ENCODE data around the gene HEXD. TPM values are rescaled to one million over a fixed set of nuclear protein-coding genes. Genes with fewer than 3 reads are reported as not detected.
A peak's percentile ranks its signal among the peaks of the same experiment; 100 is the strongest.

HEXD gene
- total RNA-seq, 4 donors from 2014 or later, result 15.7 to 27.1 (median 20.6) TPM

DNA sequence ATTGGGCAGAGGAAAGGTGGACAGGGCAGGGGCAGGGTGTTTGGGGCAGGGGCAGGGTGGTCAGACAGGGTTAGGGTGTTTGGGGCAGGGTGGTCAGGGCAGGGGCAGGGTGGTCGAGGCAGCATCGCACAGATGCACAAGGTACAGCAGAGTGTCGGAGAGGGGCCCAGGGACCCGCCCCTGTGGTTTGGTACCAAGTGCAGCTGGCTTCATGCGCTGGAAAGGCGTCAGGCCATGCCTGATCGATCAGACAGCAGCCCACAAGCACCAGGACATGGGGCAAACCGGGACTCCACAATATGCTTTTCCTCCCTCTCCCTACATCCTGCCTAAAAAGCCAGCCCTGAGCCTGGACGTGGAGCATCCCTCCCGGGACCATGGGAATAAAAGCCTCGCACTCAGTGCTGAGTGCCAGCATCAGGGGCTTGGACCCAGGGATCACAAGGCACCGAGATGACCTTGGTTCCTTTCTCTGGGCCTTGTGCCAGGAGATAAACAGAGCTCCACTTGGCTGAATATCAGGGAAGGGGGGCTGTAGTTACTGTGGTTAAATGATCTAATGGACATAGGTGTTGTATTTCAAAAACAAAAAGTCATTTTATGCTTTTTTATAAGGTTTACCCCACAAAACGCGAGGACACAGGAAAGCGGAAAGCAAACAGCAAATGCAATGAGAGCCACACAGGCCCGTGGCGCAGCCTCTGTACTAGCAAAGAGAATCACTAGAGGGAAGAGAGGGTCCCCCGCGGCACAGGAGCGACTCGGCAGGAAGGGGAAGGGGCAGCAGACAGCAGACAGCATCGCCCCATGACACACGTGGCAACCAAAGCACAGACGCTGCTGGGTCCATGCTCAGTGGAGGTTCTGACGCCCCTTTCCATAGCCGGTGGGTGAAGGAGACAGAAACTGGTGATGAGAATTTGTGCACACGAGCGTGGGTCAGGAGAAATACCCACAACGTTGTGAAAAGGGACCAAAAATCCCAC is 5.3 kb upstream of the HEXD start:
- Histone ChIP-seq H3K4me3 (no peak overlapping the region), H3K36me3 (peaks cover 0 to 42% (median 19%) of the 10 kb centered on the region in 4 donors), H3K27me3 (no peaks in the 10 kb centered on the region), H3K9me3 (no peaks in the 10 kb centered on the region), H3K27ac (replicated peaks in 1 of 4) (no peak overlapping the region), H3K4me1 (peaks cover 9 to 18% (median 14%) of the 10 kb centered on the region in 4 donors)
- no peak for DNase-seq (ENCODE audit: extremely low spot score)
- intact Hi-C loops (cut with DNase I), result no loop called here
- TF ChIP-seq POLR2A (IDR thresholded peaks at IDR 0.05; ENCODE audit: low read depth) (no peak), POLR2AphosphoS5 (IDR thresholded peaks at IDR 0.05) (no peak), EP300 (IDR thresholded peaks at IDR 0.05) (no peak)
- TF ChIP-seq, protein P1, sequence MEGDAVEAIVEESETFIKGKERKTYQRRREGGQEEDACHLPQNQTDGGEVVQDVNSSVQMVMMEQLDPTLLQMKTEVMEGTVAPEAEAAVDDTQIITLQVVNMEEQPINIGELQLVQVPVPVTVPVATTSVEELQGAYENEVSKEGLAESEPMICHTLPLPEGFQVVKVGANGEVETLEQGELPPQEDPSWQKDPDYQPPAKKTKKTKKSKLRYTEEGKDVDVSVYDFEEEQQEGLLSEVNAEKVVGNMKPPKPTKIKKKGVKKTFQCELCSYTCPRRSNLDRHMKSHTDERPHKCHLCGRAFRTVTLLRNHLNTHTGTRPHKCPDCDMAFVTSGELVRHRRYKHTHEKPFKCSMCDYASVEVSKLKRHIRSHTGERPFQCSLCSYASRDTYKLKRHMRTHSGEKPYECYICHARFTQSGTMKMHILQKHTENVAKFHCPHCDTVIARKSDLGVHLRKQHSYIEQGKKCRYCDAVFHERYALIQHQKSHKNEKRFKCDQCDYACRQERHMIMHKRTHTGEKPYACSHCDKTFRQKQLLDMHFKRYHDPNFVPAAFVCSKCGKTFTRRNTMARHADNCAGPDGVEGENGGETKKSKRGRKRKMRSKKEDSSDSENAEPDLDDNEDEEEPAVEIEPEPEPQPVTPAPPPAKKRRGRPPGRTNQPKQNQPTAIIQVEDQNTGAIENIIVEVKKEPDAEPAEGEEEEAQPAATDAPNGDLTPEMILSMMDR (IDR thresholded peaks at IDR 0.05), result no peak
- 85% methylated on average over 29 of the region's 29 CpGs for WGBS

DNA sequence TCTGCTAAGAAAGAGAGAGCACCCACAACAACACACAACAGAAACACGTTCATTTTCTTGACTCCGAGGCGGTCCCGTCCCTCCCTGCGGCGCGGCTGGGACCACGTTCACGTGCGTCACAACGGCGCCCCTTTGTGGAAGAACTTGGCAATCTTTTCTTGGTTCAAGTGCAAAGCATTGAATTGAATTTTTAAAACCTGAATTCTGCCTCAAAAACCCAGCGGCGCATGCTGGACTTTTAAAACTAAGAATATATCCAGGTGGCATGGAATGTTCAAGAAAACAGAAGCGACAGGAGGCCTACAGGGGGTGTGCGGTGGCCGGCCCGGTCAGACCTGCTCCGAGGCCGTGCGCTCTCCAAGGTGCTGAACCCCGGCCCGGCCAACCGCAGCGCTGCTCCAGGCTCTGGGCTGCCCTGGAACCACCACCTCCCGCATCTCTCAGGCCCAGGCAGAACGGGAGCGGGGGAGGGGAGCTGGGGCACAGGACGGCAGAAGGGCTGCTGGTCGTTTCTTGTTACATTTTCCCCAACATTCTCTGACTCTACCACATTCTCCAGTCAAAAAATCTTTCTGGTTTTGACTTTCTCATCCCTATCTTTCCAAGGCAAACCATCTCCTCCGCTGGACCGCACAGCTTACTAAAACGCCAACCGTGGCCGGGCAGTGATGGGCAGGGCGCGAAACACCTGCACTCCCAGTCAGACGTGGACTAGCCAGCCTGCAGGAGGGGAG is 3.4 kb upstream of the HEXD start:
- Histone ChIP-seq H3K4me1 (peaks cover 19 to 31% (median 27%) of the 10 kb centered on the region in 4 donors), H3K9me3 (no peaks in the 10 kb centered on the region), H3K36me3 (peaks cover 0 to 25% (median 9%) of the 10 kb centered on the region in 4 donors), H3K27ac (replicated peaks in 1 of 4) (no peak overlapping the region), H3K27me3 (no peaks in the 10 kb centered on the region), H3K4me3 (peak overlapping the region in 2 of 4 donors; percentile 7 to 12)
- 34% methylated on average over 26 of the region's 38 CpGs for WGBS
- intact Hi-C loops (cut with DNase I), result loop anchor here (2.0 kb wide), 1 partner anchor 62 kb away; no protein-coding TSS in a partner anchor
- DNase-seq (ENCODE audit: extremely low spot score), result no peak
- TF ChIP-seq EP300 (IDR thresholded peaks at IDR 0.05), result no peak
- TF ChIP-seq POLR2AphosphoS5 (IDR thresholded peaks at IDR 0.05), result peak in 1 of 2 donors; percentile 20
- no peak for TF ChIP-seq POLR2A (IDR thresholded peaks at IDR 0.05; ENCODE audit: low read depth)
- TF ChIP-seq, protein P1 (IDR thresholded peaks at IDR 0.05), result peak; percentile 57 to 78 (median 63)

DNA sequence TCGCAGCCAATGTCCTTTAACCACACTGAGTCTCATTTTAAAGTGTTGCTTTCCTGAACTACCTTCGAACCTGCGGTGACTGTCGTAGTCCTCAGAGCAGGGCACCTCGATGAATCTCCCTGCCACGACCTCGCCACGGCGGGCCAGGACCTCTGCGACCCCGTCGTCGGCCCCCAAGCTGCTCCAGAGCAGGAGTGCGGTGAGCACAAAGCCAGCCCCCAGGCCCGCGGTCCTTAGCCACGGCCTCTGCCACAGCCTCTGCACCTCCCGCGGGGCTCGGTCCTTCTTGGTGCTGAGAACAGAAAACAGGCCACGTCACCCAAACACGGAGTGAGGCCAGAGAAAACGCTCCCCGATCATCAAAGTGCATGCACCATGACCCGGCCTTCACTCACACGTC is 2.8 kb upstream of the HEXD start:
- Histone ChIP-seq H3K4me3 (no peak overlapping the region), H3K27ac (replicated peaks in 1 of 4) (no peak overlapping the region), H3K9me3 (no peaks in the 10 kb centered on the region), H3K36me3 (peaks cover 0 to 23% (median 9%) of the 10 kb centered on the region in 4 donors), H3K27me3 (no peaks in the 10 kb centered on the region), H3K4me1 (peaks cover 19 to 33% (median 27%) of the 10 kb centered on the region in 4 donors)
- 88% methylated on average over 12 of the region's 26 CpGs for WGBS
- intact Hi-C loops (cut with DNase I), result loop anchor here (2.0 kb wide), 1 partner anchor 63 kb away; no protein-coding TSS in a partner anchor
- TF ChIP-seq EP300 (IDR thresholded peaks at IDR 0.05) (no peak), POLR2A (IDR thresholded peaks at IDR 0.05; ENCODE audit: low read depth) (no peak), POLR2AphosphoS5 (IDR thresholded peaks at IDR 0.05) (no peak)
- TF ChIP-seq, protein P1 (IDR thresholded peaks at IDR 0.05), result no peak
- no peak for DNase-seq (ENCODE audit: extremely low spot score)

DNA sequence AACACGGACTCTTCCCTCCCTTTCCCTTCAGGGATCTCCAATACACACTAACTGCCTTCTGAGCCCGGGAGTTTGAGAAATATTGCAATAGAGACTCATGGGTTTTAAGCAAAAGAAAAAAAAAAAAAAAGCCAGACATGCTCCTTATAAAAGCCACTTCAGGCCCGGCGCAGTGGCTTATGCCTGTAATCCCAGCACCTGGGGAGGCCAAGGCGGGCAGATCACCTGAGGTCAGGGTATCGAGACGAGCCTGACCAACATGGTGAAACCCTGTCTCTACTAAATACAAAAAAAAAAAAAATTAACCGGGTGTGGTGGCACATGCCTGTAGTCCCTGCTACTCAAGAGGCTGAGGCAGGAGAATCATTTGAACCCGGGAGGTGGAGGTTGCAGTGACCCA is 2.4 kb upstream of the HEXD start:
- Histone ChIP-seq H3K27ac (replicated peaks in 1 of 4) (no peak overlapping the region), H3K27me3 (no peaks in the 10 kb centered on the region), H3K36me3 (peaks cover 0 to 26% (median 12%) of the 10 kb centered on the region in 4 donors), H3K9me3 (no peaks in the 10 kb centered on the region), H3K4me1 (peaks cover 19 to 33% (median 27%) of the 10 kb centered on the region in 4 donors), H3K4me3 (no peak overlapping the region)
- WGBS, result 95% methylated on average over 9 of the region's 9 CpGs
- intact Hi-C loops (cut with DNase I), result loop anchor here (2.0 kb wide), 1 partner anchor 63 kb away; no protein-coding TSS in a partner anchor
- TF ChIP-seq EP300 (IDR thresholded peaks at IDR 0.05) (no peak), POLR2A (IDR thresholded peaks at IDR 0.05; ENCODE audit: low read depth) (no peak), POLR2AphosphoS5 (IDR thresholded peaks at IDR 0.05) (no peak)
- TF ChIP-seq, protein P1 (IDR thresholded peaks at IDR 0.05), result no peak
- DNase-seq (ENCODE audit: extremely low spot score), result no peak

Data from esophagus muscularis mucosa (tissue), 4 donors.